Duodenal mucosa (tissue), 2 donors: ENCODE results near the gene VPS4B.

ENCODE experiments used
- H3K27ac ChIP-seq: one replicate; pipeline ENCODE4 v1.7.0; 2013; ENCODE audit warnings: low read depth, low read length
- H3K27me3 ChIP-seq, 2 donors: one replicate each; pipeline ENCODE4 v1.7.0; 2013; ENCODE audit warnings: low read length in 2 of 2, control low read depth in 1 of 2; ENCODE audit not compliant: insufficient read depth in 2 of 2, control insufficient read depth in 1 of 2
- H3K36me3 ChIP-seq, 2 donors: one replicate each; pipeline ENCODE4 v1.7.0; 2013; ENCODE audit warnings: low read length in 2 of 2, control low read depth in 1 of 2; ENCODE audit not compliant: insufficient read depth in 2 of 2, control insufficient read depth in 1 of 2
- H3K4me1 ChIP-seq, 2 donors: one replicate each; pipeline ENCODE4 v1.7.0; 2013; ENCODE audit warnings: low read length in 2 of 2, control low read depth in 1 of 2; ENCODE audit not compliant: insufficient read depth in 2 of 2, control insufficient read depth in 1 of 2
- H3K4me3 ChIP-seq, 2 donors: one replicate each; pipeline ENCODE4 v1.7.0; 2013; ENCODE audit warnings: low read length in 2 of 2, low read depth in 1 of 2
- H3K9ac ChIP-seq, 2 donors: one replicate each; pipeline ENCODE4 v1.7.0; 2013; ENCODE audit warnings: low read length in 2 of 2, low read depth in 1 of 2
- H3K9me3 ChIP-seq, 2 donors: one replicate each; pipeline ENCODE4 v1.7.0; 2013; ENCODE audit warnings: low read length in 2 of 2, control low read depth in 1 of 2; ENCODE audit not compliant: control insufficient read depth in 1 of 2

Gene VPS4B

GRCh38 chr18:63451799-63452660 is 29.8 kb upstream of the VPS4B start:
- H3K4me1 ChIP-seq, result peaks cover 42 to 43% of the 10 kb centered on the region in 2 donors
- no peaks in the 10 kb centered on the region for H3K9me3 ChIP-seq
- no peak overlapping the region for H3K27ac ChIP-seq
- H3K36me3 ChIP-seq, result no peaks in the 10 kb centered on the region
- H3K27me3 ChIP-seq, result no peaks in the 10 kb centered on the region
- peak overlapping the region in 1 of 2 donors; percentile 29 for H3K4me3 ChIP-seq
- no peak overlapping the region for H3K9ac ChIP-seq

GRCh38 chr18:63449426-63449825 is 27.1 kb upstream of the VPS4B start:
- no peak overlapping the region for H3K4me3 ChIP-seq
- no peaks in the 10 kb centered on the region for H3K27me3 ChIP-seq
- no peaks in the 10 kb centered on the region for H3K36me3 ChIP-seq
- H3K27ac ChIP-seq, result no peak overlapping the region
- no peaks in the 10 kb centered on the region for H3K9me3 ChIP-seq
- no peak overlapping the region for H3K9ac ChIP-seq
- peaks cover 44 to 47% of the 10 kb centered on the region in 2 donors for H3K4me1 ChIP-seq

GRCh38 chr18:63447066-63447465 is 24.8 kb upstream of the VPS4B start:
- Histone ChIP-seq H3K9ac (no peak overlapping the region), H3K9me3 (no peaks in the 10 kb centered on the region), H3K27me3 (no peaks in the 10 kb centered on the region), H3K4me3 (no peak overlapping the region), H3K36me3 (no peaks in the 10 kb centered on the region), H3K27ac (no peak overlapping the region), H3K4me1 (peaks cover 21 to 25% of the 10 kb centered on the region in 2 donors)

- H3K27ac ChIP-seq, result no peak overlapping the region
- peaks cover 14 to 17% of the 10 kb centered on the region in 2 donors for H3K4me1 ChIP-seq
- no peak overlapping the region for H3K9ac ChIP-seq
- H3K27me3 ChIP-seq, result no peaks in the 10 kb centered on the region
- H3K36me3 ChIP-seq, result no peaks in the 10 kb centered on the region
- no peak overlapping the region for H3K4me3 ChIP-seq
- no peaks in the 10 kb centered on the region for H3K9me3 ChIP-seq
These were observed 24.0 kb upstream of the VPS4B start for GRCh38 chr18:63446266-63446665.

GRCh38 chr18:63445037-63445436 is 22.8 kb upstream of the VPS4B start:
- no peak overlapping the region for H3K9ac ChIP-seq
- peaks cover 13 to 14% of the 10 kb centered on the region in 2 donors for H3K4me1 ChIP-seq
- H3K9me3 ChIP-seq, result no peaks in the 10 kb centered on the region
- H3K27ac ChIP-seq, result no peak overlapping the region
- H3K27me3 ChIP-seq, result no peaks in the 10 kb centered on the region
- H3K4me3 ChIP-seq, result no peak overlapping the region
- H3K36me3 ChIP-seq, result no peaks in the 10 kb centered on the region

GRCh38 chr18:63444580-63444979 is 22.3 kb upstream of the VPS4B start:
- H3K27ac ChIP-seq, result no peak overlapping the region
- H3K9ac ChIP-seq, result no peak overlapping the region
- H3K27me3 ChIP-seq, result no peaks in the 10 kb centered on the region
- H3K36me3 ChIP-seq, result no peaks in the 10 kb centered on the region
- no peak overlapping the region for H3K4me3 ChIP-seq
- H3K4me1 ChIP-seq, result peaks cover 13 to 14% of the 10 kb centered on the region in 2 donors
- no peaks in the 10 kb centered on the region for H3K9me3 ChIP-seq

GRCh38 chr18:63443829-63444228 is 21.6 kb upstream of the VPS4B start:
- no peaks in the 10 kb centered on the region for H3K36me3 ChIP-seq
- H3K9me3 ChIP-seq, result no peaks in the 10 kb centered on the region
- no peak overlapping the region for H3K27ac ChIP-seq
- H3K27me3 ChIP-seq, result no peaks in the 10 kb centered on the region
- no peak overlapping the region for H3K4me3 ChIP-seq
- H3K9ac ChIP-seq, result no peak overlapping the region
- peaks cover 13 to 14% of the 10 kb centered on the region in 2 donors for H3K4me1 ChIP-seq

GRCh38 chr18:63440881-63441280 is 18.6 kb upstream of the VPS4B start:
- H3K36me3 ChIP-seq, result no peaks in the 10 kb centered on the region
- no peak overlapping the region for H3K27ac ChIP-seq
- no peaks in the 10 kb centered on the region for H3K27me3 ChIP-seq
- H3K4me3 ChIP-seq, result no peak overlapping the region
- H3K9ac ChIP-seq, result no peak overlapping the region
- no peaks in the 10 kb centered on the region for H3K9me3 ChIP-seq
- no peaks in the 10 kb centered on the region for H3K4me1 ChIP-seq

GRCh38 chr18:63440219-63440618 is 17.9 kb upstream of the VPS4B start:
- no peaks in the 10 kb centered on the region for H3K36me3 ChIP-seq
- no peak overlapping the region for H3K4me3 ChIP-seq
- H3K27ac ChIP-seq, result no peak overlapping the region
- no peaks in the 10 kb centered on the region for H3K27me3 ChIP-seq
- no peak overlapping the region for H3K9ac ChIP-seq
- H3K9me3 ChIP-seq, result no peaks in the 10 kb centered on the region
- H3K4me1 ChIP-seq, result no peaks in the 10 kb centered on the region

GRCh38 chr18:63439334-63439733 is 17.1 kb upstream of the VPS4B start:
- H3K4me3 ChIP-seq, result no peak overlapping the region
- no peaks in the 10 kb centered on the region for H3K9me3 ChIP-seq
- no peak overlapping the region for H3K9ac ChIP-seq
- H3K4me1 ChIP-seq, result no peaks in the 10 kb centered on the region
- no peaks in the 10 kb centered on the region for H3K27me3 ChIP-seq
- H3K27ac ChIP-seq, result no peak overlapping the region
- H3K36me3 ChIP-seq, result no peaks in the 10 kb centered on the region
